GM20000 (cell line): ENCODE measurements around the gene USP47.

ENCODE experiments used
- DNase-seq: peaks from one replicate; pipeline ENCODE4 v3.0.0; 2012; ENCODE audit warnings: low spot score
- TF ChIP-seq, protein P1 (sequence below): IDR thresholded peaks from 2 replicates; pipeline ENCODE4 v1.5.1; 2012; ENCODE audit warnings: mild to moderate bottlenecking, control low read depth; ENCODE audit errors: extremely low read depth, missing control alignments

The USP47 gene

DNA sequence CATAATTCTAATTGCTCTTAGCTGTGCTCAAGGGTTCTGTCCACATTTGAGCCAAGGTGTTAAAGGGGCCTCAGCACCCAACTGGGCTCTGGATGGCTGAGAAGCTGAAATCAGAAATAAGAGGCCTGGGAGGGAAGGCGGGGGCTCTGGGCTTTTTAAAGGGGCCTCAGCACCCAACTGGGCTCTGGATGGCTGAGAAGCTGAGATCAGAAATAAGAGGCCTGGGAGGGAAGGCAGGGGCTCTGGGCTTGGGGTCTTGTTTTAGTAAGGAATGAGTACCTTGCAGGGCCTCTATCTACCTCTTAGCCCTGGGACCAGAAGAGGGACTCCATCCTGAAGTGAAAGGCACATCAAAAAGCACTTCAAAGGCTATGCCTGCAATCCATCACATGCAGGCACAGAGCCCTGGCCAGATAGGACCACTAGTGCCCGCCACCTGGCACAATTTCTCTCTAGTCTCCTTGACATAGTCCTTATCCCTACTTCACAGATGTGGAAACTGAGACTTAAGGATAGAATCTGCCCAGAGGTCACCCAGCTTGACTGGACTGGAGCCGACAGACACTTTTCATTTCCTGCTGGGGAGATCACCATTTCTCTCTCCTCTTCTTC, 131.1 kb downstream of the USP47 start:
- DNase-seq, result no peak
- TF ChIP-seq, protein P1, sequence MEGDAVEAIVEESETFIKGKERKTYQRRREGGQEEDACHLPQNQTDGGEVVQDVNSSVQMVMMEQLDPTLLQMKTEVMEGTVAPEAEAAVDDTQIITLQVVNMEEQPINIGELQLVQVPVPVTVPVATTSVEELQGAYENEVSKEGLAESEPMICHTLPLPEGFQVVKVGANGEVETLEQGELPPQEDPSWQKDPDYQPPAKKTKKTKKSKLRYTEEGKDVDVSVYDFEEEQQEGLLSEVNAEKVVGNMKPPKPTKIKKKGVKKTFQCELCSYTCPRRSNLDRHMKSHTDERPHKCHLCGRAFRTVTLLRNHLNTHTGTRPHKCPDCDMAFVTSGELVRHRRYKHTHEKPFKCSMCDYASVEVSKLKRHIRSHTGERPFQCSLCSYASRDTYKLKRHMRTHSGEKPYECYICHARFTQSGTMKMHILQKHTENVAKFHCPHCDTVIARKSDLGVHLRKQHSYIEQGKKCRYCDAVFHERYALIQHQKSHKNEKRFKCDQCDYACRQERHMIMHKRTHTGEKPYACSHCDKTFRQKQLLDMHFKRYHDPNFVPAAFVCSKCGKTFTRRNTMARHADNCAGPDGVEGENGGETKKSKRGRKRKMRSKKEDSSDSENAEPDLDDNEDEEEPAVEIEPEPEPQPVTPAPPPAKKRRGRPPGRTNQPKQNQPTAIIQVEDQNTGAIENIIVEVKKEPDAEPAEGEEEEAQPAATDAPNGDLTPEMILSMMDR, result no peak

DNA sequence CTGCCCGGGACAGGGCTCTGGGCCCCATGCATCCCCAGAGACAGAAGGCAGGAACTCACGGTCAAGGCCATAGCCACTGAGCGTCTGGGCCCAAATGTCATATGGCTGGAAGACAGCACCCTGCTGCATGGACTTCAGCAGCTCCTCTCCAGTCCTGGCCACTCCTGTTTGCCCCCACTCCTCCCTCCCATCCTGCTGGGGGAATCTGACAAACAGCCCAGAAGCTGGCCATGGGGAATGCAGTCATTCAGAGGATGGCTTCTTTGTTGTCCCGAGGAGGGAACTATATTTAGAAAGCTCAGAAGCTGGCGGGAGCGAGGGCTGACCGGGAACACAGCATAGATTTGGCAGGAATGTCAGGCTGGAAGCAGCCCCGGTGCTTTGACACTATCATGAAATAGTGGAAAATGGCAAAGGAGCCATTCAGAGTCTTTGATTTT, 131.6 kb downstream of the USP47 start:
- DNase-seq, result no peak
- TF ChIP-seq, protein P1, result no peak

DNA sequence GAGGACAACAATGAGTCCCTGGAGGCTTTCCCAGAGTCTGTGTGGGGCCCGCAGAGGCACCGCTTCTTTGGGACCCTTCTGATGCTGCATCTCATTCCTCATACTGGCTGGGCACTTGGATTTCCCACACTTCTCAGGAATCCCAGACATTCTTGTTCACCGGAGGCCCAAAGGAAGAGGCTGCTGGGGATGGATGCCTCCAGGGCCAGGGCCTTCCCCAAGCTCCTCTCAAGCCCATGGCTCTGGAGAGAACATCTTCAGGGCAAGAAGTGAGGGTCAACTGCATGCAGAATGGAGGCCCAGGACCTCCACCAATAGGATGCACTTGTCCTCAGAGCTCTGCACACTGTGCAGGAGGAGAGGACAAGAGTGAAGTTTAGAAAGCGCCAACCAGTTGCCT, 132.1 kb downstream of the USP47 start:
- no peak for DNase-seq
- TF ChIP-seq, protein P1, result no peak

DNA sequence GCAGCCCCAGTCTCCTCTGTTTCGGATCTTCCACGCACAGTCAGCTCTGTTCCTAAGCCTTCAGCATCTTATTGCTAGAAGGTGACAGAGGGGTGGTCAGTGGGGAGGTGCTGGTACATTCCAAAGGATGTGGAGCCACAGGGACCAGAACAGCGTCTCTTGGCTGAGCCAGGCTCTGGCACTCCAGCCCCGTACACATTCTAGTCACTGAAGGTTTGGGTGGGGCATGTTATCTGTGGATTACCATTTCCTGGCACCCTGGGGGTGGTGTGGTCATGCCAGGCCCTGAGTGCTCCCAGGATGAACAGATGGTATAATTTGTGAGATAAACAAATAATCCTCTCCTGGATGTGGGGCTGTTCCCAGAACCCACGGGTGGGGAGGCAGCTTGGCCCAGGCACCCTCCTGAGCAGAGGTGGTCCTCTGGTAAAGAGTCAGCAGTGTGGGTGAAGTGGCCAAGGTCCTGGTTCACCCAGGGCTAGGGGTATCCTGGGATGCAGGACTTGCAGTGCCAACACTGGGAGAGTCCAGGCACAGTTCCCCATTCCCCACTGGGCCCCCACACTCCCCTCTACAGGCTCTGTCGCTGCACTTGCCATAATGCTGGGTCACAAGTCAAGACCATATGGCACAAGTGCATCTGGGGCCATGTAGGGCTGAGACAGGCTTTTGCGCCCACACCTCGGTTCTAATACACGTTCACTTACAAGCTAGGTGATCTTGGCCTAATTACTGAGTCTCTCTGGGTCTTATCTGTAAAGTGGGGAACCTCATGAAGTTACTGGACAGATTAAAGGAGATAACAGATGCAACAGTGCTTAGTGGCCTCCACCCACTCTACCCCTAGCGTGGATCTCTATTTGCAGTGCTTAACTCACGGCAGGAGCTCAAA, 133.7 kb downstream of the USP47 start:
- DNase-seq, result no peak
- TF ChIP-seq, protein P1, result no peak

DNA sequence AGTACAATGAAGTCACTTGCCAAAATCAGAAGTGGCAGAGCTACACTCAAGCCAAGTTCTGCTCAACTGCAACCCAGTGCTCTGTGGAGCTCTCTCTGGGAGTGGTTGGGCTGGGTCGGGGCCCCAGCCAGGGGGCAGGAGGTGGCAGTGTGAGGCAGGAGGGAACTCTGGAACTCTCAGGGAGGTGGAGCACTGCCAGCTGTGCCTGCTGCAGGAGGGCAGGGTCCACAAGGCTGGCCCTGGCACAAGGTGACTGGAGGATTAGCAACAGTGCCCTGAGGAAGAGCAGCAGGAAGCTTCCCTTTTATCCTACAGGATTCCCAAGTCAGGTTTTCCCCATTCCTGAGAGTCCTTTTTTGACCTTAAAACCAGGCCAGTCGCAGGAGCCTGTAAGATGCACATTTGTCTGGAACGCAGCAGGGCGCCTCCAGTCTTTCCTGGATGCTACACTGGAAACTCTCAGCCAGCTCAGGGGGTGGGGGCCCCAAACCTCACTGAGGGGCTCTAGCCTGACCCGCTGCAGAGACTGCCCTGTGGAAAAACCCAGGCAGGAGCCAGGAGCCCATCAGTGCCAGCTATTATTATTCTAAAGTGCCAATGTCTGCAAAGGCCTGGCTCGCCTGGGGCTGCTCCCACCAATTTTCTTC, 134.8 kb downstream of the USP47 start:
- TF ChIP-seq, protein P1, result no peak
- no peak for DNase-seq

DNA sequence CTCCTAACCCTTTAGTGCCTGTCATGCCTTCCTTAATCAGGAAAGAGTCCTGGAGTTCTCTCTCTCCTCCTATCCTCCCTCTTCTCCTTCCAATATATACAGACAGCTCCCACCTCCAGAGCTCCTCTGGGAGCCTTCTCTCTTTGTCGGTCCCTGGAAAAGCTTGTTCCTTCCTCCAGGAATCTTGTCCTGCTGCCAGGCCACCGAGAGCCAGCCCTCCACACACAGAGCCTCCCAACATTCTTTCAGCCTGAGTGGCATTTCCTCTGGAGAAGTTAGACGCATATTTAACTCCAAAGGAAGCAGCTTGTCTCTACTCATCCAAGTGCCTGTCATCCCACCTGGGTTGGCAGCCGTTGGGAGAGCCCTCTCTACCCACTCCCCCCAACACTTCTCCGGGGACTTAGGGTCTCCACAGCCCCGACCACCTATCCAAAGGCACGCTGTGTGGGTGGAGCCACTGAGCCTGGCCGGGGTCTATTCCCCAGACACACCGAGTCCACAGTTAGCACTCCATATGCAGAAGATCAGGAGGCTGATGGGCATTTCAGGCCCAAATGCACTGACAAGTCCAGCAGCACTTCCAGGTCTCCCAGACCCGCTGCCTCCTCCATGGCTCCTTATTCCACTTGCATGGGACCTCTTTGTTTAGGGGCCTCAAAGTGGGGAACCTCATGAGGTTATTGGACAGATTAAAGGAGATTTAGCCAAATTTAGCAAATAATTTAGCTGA, 135.6 kb downstream of the USP47 start:
- TF ChIP-seq, protein P1, result no peak
- no peak for DNase-seq
